Panc1 (cell line): Measurements from ENCODE around the gene ADAMTS19.

ENCODE experiments used
- CTCF ChIP-seq: fragments of 450-650 bp; IDR thresholded peaks from 2 replicates; pipeline ENCODE4 v1.5.1; 2017; ENCODE audit warnings: mild to moderate bottlenecking
- POLR2AphosphoS5 ChIP-seq: IDR thresholded peaks from 2 replicates; pipeline ENCODE4 v1.6.1; 2012; ENCODE audit warnings: mild to moderate bottlenecking, low read depth, low read length, moderate library complexity
- SIN3A ChIP-seq: IDR thresholded peaks from 2 replicates; pipeline ENCODE4 v1.6.1; 2012; ENCODE audit warnings: low read depth, mild to moderate bottlenecking, low read length, moderate library complexity, borderline replicate concordance; ENCODE audit not compliant: insufficient read depth
- TCF7L2 ChIP-seq: IDR thresholded peaks from 2 replicates; pipeline ENCODE4 v1.6.1; 2011; ENCODE audit warnings: mild to moderate bottlenecking, low read depth, low read length, inconsistent platforms
- TF ChIP-seq, protein P1 (sequence below), 2 experiments: IDR thresholded peaks; 2 replicates each; pipeline ENCODE4 v1.6.1; 2011 to 2012; ENCODE audit warnings: low read depth in 2 of 2, control low read depth in 1 of 2, low read length in 1 of 2, mild to moderate bottlenecking in 1 of 2, moderate library complexity in 1 of 2; ENCODE audit not compliant: insufficient read depth in 1 of 2

DNA sequence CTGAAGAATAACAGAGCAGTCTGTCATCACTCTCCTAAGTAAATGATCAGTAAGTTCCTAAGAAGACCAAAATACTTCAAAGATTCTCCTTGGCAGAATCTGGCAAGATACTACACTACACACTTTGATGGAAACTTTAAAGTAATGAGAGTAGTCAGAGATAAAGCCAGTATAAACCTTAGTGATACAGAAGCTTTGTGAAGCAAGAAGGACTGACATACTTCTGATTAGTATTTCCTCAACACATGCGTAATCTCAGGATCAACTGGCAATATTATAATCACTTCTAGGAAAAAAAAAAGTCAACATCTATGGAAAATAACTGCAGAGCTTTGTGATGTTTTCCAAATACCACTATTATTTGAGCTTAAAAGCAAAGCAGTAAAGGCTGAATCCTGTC, 34.0 kb upstream of the ADAMTS19 start:
- TF ChIP-seq CTCF (no peak), SIN3A (no peak), TCF7L2 (no peak), POLR2AphosphoS5 (no peak)
- TF ChIP-seq, protein P1, sequence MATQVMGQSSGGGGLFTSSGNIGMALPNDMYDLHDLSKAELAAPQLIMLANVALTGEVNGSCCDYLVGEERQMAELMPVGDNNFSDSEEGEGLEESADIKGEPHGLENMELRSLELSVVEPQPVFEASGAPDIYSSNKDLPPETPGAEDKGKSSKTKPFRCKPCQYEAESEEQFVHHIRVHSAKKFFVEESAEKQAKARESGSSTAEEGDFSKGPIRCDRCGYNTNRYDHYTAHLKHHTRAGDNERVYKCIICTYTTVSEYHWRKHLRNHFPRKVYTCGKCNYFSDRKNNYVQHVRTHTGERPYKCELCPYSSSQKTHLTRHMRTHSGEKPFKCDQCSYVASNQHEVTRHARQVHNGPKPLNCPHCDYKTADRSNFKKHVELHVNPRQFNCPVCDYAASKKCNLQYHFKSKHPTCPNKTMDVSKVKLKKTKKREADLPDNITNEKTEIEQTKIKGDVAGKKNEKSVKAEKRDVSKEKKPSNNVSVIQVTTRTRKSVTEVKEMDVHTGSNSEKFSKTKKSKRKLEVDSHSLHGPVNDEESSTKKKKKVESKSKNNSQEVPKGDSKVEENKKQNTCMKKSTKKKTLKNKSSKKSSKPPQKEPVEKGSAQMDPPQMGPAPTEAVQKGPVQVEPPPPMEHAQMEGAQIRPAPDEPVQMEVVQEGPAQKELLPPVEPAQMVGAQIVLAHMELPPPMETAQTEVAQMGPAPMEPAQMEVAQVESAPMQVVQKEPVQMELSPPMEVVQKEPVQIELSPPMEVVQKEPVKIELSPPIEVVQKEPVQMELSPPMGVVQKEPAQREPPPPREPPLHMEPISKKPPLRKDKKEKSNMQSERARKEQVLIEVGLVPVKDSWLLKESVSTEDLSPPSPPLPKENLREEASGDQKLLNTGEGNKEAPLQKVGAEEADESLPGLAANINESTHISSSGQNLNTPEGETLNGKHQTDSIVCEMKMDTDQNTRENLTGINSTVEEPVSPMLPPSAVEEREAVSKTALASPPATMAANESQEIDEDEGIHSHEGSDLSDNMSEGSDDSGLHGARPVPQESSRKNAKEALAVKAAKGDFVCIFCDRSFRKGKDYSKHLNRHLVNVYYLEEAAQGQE (IDR thresholded peaks at IDR 0.05; ENCODE audit: insufficient read depth in 1 of 2, low read depth in 2 of 2, low read length in 1 of 2): no peak
